Ascending aorta (tissue), 2 donors: ENCODE results near the gene DNAAF8. TPM values are rescaled to one million over a fixed set of nuclear protein-coding genes. Genes with fewer than 3 reads are reported as not detected.

ENCODE experiments used
- DNase-seq, 2 donors: peaks; one replicate each; pipeline ENCODE4 v3.0.0-alpha.2; 2019; ENCODE audit warnings: low spot score in 2 of 2
- H3K27ac ChIP-seq, 2 donors: fragments of 200-600 bp; sonication (generic); one replicate each; pipeline ENCODE4 v1.5.1; 2016 to 2017; ENCODE audit warnings: mild to moderate bottlenecking in 1 of 2
- H3K27me3 ChIP-seq: fragments of 200-600 bp; sonication (generic); one replicate; pipeline ENCODE4 v1.5.1; 2017
- H3K36me3 ChIP-seq, 2 donors: fragments of 200-600 bp; sonication (generic); one replicate each; pipeline ENCODE4 v1.5.1; 2016
- H3K4me1 ChIP-seq, 2 donors: fragments of 200-600 bp; sonication (generic); one replicate each; pipeline ENCODE4 v1.5.1; 2016 to 2017; ENCODE audit warnings: mild to moderate bottlenecking in 1 of 2
- H3K4me3 ChIP-seq, 2 donors: fragments of 200-600 bp; sonication (generic); one replicate each; pipeline ENCODE4 v1.5.1; 2016 to 2017; ENCODE audit warnings: mild to moderate bottlenecking in 1 of 2
- H3K9me3 ChIP-seq, 2 donors: fragments of 200-600 bp; sonication (generic); one replicate each; pipeline ENCODE4 v1.5.1; 2016
- CTCF ChIP-seq, 3 experiments: fragments of 200-600 bp in 2 of 3; fragments of 450-650 bp in 1 of 3; sonication (generic) in 2 of 3; IDR thresholded peaks; one replicate each; pipeline ENCODE4 v1.5.1; 2016 to 2019; ENCODE audit warnings: antibody characterized with exemption in 3 of 3, mild to moderate bottlenecking in 1 of 3, moderate library complexity in 1 of 3
- intact Hi-C: fragments of 100-400 bp; cut with DNase I; formaldehyde crosslinking; loops from one replicate; pipeline ENCODE4 v1.15.1; 2023
- total RNA-seq: library from RNA; depleted of rRNA; stranded (reverse); fragments of >200 nt; gene quantifications from one replicate; pipeline ENCODE4 v1.1.0, GENCODE V29; 2016

DNAAF8 gene
- total RNA-seq, 1 donor from 2014 or later = not detected

DNA sequence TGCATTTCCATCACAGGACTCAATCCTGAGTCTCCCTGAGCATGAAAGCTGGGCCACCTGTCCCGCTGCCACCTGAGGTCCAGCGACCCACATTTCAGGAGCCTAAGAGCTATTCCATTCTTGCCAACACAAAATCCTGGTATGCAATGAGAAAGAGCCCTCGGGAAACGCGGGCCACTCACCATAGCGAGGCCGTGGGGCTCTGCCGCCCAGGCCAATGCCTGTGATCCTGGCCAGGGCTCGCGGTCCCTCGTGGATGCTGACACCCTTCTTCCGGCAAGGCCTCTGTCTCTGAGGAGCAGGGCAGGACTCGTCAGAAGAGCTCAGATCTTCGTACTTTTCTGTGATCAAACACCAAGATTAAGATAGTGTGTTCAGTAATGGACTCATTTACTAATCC, 29.4 kb upstream of the DNAAF8 start:
- no peak overlapping the region for H3K4me3 ChIP-seq
- no peaks in the 10 kb centered on the region for H3K9me3 ChIP-seq
- TF ChIP-seq CTCF (IDR thresholded peaks at IDR 0.05) = no peak
- DNase-seq = no peak
- no peaks in the 10 kb centered on the region for H3K27me3 ChIP-seq
- H3K4me1 ChIP-seq = no peaks in the 10 kb centered on the region
- intact Hi-C loops = no loop called here
- H3K27ac ChIP-seq = no peak overlapping the region
- H3K36me3 ChIP-seq = peaks cover 57 to 70% of the 10 kb centered on the region in 2 donors

DNA sequence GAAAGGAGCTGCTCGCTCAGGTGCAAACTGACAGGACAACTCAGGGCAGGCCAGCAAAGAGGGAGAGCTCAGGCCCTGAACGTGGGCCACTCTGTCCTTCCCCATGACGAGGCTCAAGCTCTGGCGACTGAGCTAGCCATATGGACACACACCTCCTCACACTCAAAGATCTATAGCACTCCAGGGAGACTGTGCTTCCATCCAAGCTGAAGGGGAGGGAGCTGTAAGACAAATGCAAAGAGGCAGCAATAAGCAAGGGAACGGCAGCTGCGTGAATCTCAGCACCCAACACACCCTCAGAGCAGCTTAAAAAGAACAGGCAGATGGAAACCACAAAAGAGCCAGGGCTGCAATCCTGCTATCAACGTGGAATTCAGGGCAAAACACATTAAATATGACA, 27.5 kb upstream of the DNAAF8 start:
- Histone ChIP-seq H3K4me1 (no peaks in the 10 kb centered on the region), H3K9me3 (no peaks in the 10 kb centered on the region), H3K36me3 (peaks cover 39 to 69% of the 10 kb centered on the region in 2 donors), H3K27me3 (no peaks in the 10 kb centered on the region), H3K4me3 (no peak overlapping the region), H3K27ac (no peak overlapping the region)
- intact Hi-C loops = no loop called here
- no peak for DNase-seq
- TF ChIP-seq CTCF (IDR thresholded peaks at IDR 0.05) = no peak

- Histone ChIP-seq H3K36me3 (peaks cover 36 to 78% of the 10 kb centered on the region in 2 donors), H3K4me3 (no peak overlapping the region), H3K4me1 (no peaks in the 10 kb centered on the region), H3K27me3 (no peaks in the 10 kb centered on the region), H3K27ac (no peak overlapping the region), H3K9me3 (no peaks in the 10 kb centered on the region)
- no peak for DNase-seq
- intact Hi-C loops = no loop called here
- TF ChIP-seq CTCF (IDR thresholded peaks at IDR 0.05) = no peak
Measured at GRCh38 chr16:4709481-4709880, 24.9 kb upstream of the DNAAF8 start.

GRCh38 chr16:4713663-4714501, 20.5 kb upstream of the DNAAF8 start:
- Histone ChIP-seq H3K27me3 (no peaks in the 10 kb centered on the region), H3K36me3 (peaks cover 16 to 57% of the 10 kb centered on the region in 2 donors), H3K4me1 (no peaks in the 10 kb centered on the region), H3K4me3 (no peak overlapping the region), H3K9me3 (no peaks in the 10 kb centered on the region), H3K27ac (no peak overlapping the region)
- TF ChIP-seq CTCF (IDR thresholded peaks at IDR 0.05) = no peak
- intact Hi-C loops = no loop called here
- no peak for DNase-seq

DNA sequence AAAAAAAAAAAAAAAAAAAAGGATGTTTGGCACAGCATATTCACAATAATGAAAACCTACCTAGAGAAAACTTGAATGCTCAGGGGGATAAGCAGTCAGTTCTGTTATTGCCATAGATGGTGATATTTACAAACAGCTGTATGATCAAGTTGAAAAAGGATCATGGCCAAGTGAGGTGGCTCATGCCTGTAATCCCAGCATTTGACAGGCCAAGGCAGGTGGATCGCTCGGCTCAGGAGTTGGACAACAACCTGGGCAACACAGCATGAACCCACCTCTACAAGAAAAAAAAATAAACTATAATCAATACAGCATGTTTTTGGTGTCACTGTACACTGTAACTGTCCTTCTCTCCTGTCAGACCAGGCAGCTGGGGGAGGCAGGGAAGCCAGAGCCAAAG, 19.3 kb upstream of the DNAAF8 start:
- intact Hi-C loops = no loop called here
- TF ChIP-seq CTCF (IDR thresholded peaks at IDR 0.05) = no peak
- Histone ChIP-seq H3K9me3 (no peaks in the 10 kb centered on the region), H3K27me3 (no peaks in the 10 kb centered on the region), H3K27ac (no peak overlapping the region), H3K4me3 (no peak overlapping the region), H3K4me1 (no peaks in the 10 kb centered on the region), H3K36me3 (peaks cover 13 to 52% of the 10 kb centered on the region in 2 donors)
- DNase-seq = no peak
